ENCODE data around the gene NHSL1. TPM values are rescaled to one million over a fixed set of nuclear protein-coding genes. Genes with fewer than 3 reads are reported as not detected.

The NHSL1 gene
- total and polyA plus RNA-seq, 9 donors: 0.84 to 7.1 (median 2.6) TPM

GRCh38 chr6:138476116-138476515 lies 23.2 kb downstream of the NHSL1 start:
- intact Hi-C loops (cut with DNase I): no loop called here
- no peak for TF ChIP-seq EP300 (IDR thresholded peaks at IDR 0.05)
- no peak for TF ChIP-seq CTCF (IDR thresholded peaks at IDR 0.05)
- TF ChIP-seq POLR2A (IDR thresholded peaks at IDR 0.05): no peak
- no peak overlapping the region for H3K4me3 ChIP-seq
- H3K9me3 ChIP-seq: no peaks in the 10 kb centered on the region
- no peaks in the 10 kb centered on the region for H3K4me1 ChIP-seq (ENCODE audit: insufficient read depth)
- no peak for DNase-seq
- H3K27me3 ChIP-seq: no peaks in the 10 kb centered on the region
- no peaks in the 10 kb centered on the region for H3K36me3 ChIP-seq
- H3K27ac ChIP-seq: no peak overlapping the region

GRCh38 chr6:138473144-138473543 lies 26.1 kb downstream of the NHSL1 start:
- DNase-seq: no peak
- intact Hi-C loops (cut with DNase I): no loop called here
- no peak overlapping the region for H3K4me3 ChIP-seq
- H3K27me3 ChIP-seq: no peaks in the 10 kb centered on the region
- TF ChIP-seq CTCF (IDR thresholded peaks at IDR 0.05) (no peak), POLR2A (IDR thresholded peaks at IDR 0.05) (no peak), EP300 (IDR thresholded peaks at IDR 0.05) (no peak)
- H3K9me3 ChIP-seq: no peaks in the 10 kb centered on the region
- no peaks in the 10 kb centered on the region for H3K36me3 ChIP-seq
- WGBS, 3 donors: 90 to 98% (median 91%) methylated on average over 9 of the region's 9 CpGs
- H3K4me1 ChIP-seq (ENCODE audit: insufficient read depth): no peaks in the 10 kb centered on the region
- no peak overlapping the region for H3K27ac ChIP-seq

GRCh38 chr6:138468320-138469015 lies 30.8 kb downstream of the NHSL1 start:
- TF ChIP-seq EP300 (IDR thresholded peaks at IDR 0.05): no peak
- Histone ChIP-seq H3K4me3 (no peak overlapping the region), H3K9me3 (no peaks in the 10 kb centered on the region), H3K27me3 (no peaks in the 10 kb centered on the region), H3K4me1 (ENCODE audit: insufficient read depth) (no peaks in the 10 kb centered on the region), H3K36me3 (no peaks in the 10 kb centered on the region), H3K27ac (no peak overlapping the region)
- intact Hi-C loops (cut with DNase I): no loop called here
- no peak for DNase-seq
- WGBS, 3 donors: 97 to 99% (median 97%) methylated on average over 9 of the region's 9 CpGs

GRCh38 chr6:138467901-138468300 lies 31.4 kb downstream of the NHSL1 start:
- Histone ChIP-seq H3K27me3 (no peaks in the 10 kb centered on the region), H3K9me3 (no peaks in the 10 kb centered on the region), H3K4me1 (ENCODE audit: insufficient read depth) (no peaks in the 10 kb centered on the region), H3K4me3 (no peak overlapping the region), H3K27ac (no peak overlapping the region), H3K36me3 (no peaks in the 10 kb centered on the region)
- no peak for DNase-seq
- intact Hi-C loops (cut with DNase I): no loop called here
- TF ChIP-seq CTCF (IDR thresholded peaks at IDR 0.05) (no peak), POLR2A (IDR thresholded peaks at IDR 0.05) (no peak)

- Histone ChIP-seq H3K4me1 (ENCODE audit: insufficient read depth) (no peaks in the 10 kb centered on the region), H3K36me3 (no peaks in the 10 kb centered on the region), H3K9me3 (no peaks in the 10 kb centered on the region), H3K27me3 (no peaks in the 10 kb centered on the region), H3K27ac (no peak overlapping the region), H3K4me3 (no peak overlapping the region)
- DNase-seq: no peak
- no peak for TF ChIP-seq CTCF (IDR thresholded peaks at IDR 0.05)
- no peak for TF ChIP-seq POLR2A (IDR thresholded peaks at IDR 0.05)
- no peak for TF ChIP-seq EP300 (IDR thresholded peaks at IDR 0.05)
- WGBS, 3 donors: 52 to 68% (median 63%) methylated on average over 1 of the region's 1 CpG
- intact Hi-C loops (cut with DNase I): no loop called here
These were observed 34.2 kb downstream of the NHSL1 start for GRCh38 chr6:138465007-138465645.

Measured in ovary (tissue), 9 donors.